Central memory CD8-positive, alpha-beta T cell (primary cell): Measurements from ENCODE around the gene STK24.

Experiments
- ATAC-seq: fragments of 150-1000 bp; cut with Tn5 transposase; replicated peaks from 2 replicates; pipeline ENCODE4 v1.10.0; 2022; ENCODE audit warnings: mild to moderate bottlenecking, moderate FRiP score, moderate number of reproducible peaks; ENCODE audit not compliant: poor library complexity, severe bottlenecking; ENCODE audit errors: extremely low read depth
- DNase-seq, 2 donors: peaks; one replicate each; pipeline ENCODE4 v3.0.0; 2021; ENCODE audit warnings: low spot score in 2 of 2
- H3K27ac Mint-ChIP-seq: one replicate; pipeline ENCODE4 v1.8.0; 2022; ENCODE audit warnings: low read depth, mild to moderate bottlenecking, moderate library complexity, mixed read lengths
- H3K27me3 Mint-ChIP-seq: one replicate; pipeline ENCODE4 v1.8.0; 2022; ENCODE audit warnings: mixed read lengths
- H3K36me3 Mint-ChIP-seq: one replicate; pipeline ENCODE4 v1.8.0; 2022; ENCODE audit warnings: mild to moderate bottlenecking, moderate library complexity, mixed read lengths; ENCODE audit not compliant: insufficient read depth
- H3K4me1 Mint-ChIP-seq: one replicate; pipeline ENCODE4 v1.8.0; 2022; ENCODE audit warnings: mixed read lengths
- H3K4me3 Mint-ChIP-seq: one replicate; pipeline ENCODE4 v1.8.0; 2022; ENCODE audit warnings: mild to moderate bottlenecking, moderate library complexity, mixed read lengths
- H3K9me3 Mint-ChIP-seq: one replicate; pipeline ENCODE4 v1.8.0; 2022; ENCODE audit warnings: mixed read lengths

STK24 gene

GRCh38 chr13:98533912-98534311 lies 43.0 kb downstream of the STK24 start:
- Mint-ChIP-seq H3K4me3 (peak overlapping the region; percentile 3), H3K36me3 (peaks cover 25% of the 10 kb centered on the region), H3K4me1 (peaks cover 93% of the 10 kb centered on the region), H3K9me3 (no peaks in the 10 kb centered on the region), H3K27me3 (no peaks in the 10 kb centered on the region), H3K27ac (no peak overlapping the region)
- DNase-seq = no peak
- no peak for ATAC-seq

DNA sequence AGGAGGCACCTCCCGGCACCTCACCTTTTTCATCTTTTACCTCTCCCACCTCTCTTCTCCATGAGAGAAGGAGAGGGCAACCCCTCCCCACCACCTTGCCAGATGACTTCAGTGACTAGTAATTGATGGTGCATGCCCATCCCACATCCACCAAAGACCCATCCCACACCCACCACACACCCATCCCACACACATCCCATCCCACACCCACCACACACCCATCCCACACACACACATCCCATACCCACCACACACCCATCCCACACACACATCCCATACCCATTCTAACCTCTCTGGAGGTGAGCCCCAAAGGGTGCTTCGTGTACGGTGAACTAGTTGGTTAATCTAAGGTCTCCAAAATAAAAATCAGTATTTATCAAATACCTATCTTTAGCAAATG lies 44.7 kb downstream of the STK24 start:
- Mint-ChIP-seq H3K9me3 (no peaks in the 10 kb centered on the region), H3K4me3 (no peak overlapping the region), H3K36me3 (peaks cover 18% of the 10 kb centered on the region), H3K27ac (peak overlapping the region; percentile 32), H3K4me1 (peaks cover 91% of the 10 kb centered on the region), H3K27me3 (no peaks in the 10 kb centered on the region)
- ATAC-seq (no peak), DNase-seq (no peak)

GRCh38 chr13:98530217-98530616 lies 46.7 kb downstream of the STK24 start:
- Mint-ChIP-seq H3K4me3 (no peak overlapping the region), H3K9me3 (no peaks in the 10 kb centered on the region), H3K27me3 (no peaks in the 10 kb centered on the region), H3K36me3 (peaks cover 16% of the 10 kb centered on the region), H3K27ac (peak overlapping the region; percentile 13), H3K4me1 (peaks cover 91% of the 10 kb centered on the region)
- no peak for DNase-seq
- no peak for ATAC-seq

DNA sequence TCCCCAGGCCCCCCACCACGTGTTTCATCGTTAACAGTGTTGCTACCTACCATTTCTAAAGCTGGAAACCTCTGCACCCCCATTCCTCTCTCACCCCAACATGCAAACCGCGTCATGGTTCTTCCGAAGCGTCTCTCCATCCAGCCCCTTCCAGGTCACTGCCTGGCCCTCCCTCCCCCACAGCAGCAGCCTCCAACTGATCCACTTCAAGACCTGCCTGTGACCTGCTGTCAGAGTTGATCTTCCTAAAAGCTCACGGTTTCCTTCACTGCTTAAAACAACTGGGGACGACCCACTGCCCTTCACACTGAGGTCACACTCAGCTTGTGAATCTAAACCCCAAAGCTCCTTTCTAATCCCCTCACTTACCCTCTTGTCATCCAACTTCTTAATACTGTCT lies 47.7 kb downstream of the STK24 start:
- H3K4me1 Mint-ChIP-seq = peaks cover 86% of the 10 kb centered on the region
- DNase-seq (no peak), ATAC-seq (no peak)
- no peaks in the 10 kb centered on the region for H3K27me3 Mint-ChIP-seq
- peaks cover 12% of the 10 kb centered on the region for H3K36me3 Mint-ChIP-seq
- peak overlapping the region; percentile 13 for H3K27ac Mint-ChIP-seq
- H3K9me3 Mint-ChIP-seq = no peaks in the 10 kb centered on the region
- H3K4me3 Mint-ChIP-seq = peak overlapping the region; percentile 56

- peak overlapping the region; percentile 56 for H3K4me3 Mint-ChIP-seq
- no peaks in the 10 kb centered on the region for H3K27me3 Mint-ChIP-seq
- H3K4me1 Mint-ChIP-seq = peaks cover 86% of the 10 kb centered on the region
- H3K36me3 Mint-ChIP-seq = peaks cover 10% of the 10 kb centered on the region
- ATAC-seq (no peak), DNase-seq (no peak)
- peak overlapping the region; percentile 13 for H3K27ac Mint-ChIP-seq
- H3K9me3 Mint-ChIP-seq = no peaks in the 10 kb centered on the region
These were observed 48.2 kb downstream of the STK24 start for GRCh38 chr13:98528663-98529064.

DNA sequence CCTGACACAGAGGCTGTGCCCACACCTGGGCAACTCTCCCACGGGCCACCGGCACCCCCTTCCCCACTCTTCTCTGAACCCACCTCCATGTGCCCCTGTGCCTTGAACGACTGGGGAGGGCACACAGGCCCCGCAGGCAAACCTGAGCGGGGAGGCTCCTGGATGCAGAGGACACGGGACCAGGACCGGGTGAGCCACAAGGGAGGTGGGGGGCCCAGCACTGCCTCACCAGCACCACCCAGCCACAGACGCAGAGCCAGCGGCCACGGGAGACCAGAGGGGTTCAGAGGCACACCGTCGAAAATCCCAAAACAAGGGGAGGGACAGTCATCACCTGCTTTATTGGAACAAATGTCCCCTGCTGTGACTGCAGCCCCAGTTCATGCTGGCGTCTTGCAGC lies 49.4 kb downstream of the STK24 start:
- DNase-seq (no peak), ATAC-seq (no peak)
- Mint-ChIP-seq H3K9me3 (no peaks in the 10 kb centered on the region), H3K27me3 (no peaks in the 10 kb centered on the region), H3K27ac (peak overlapping the region; percentile 62), H3K4me1 (peaks cover 88% of the 10 kb centered on the region), H3K4me3 (no peak overlapping the region), H3K36me3 (peaks cover 12% of the 10 kb centered on the region)

GRCh38 chr13:98526182-98526512 lies 50.8 kb downstream of the STK24 start:
- Mint-ChIP-seq H3K4me1 (peaks cover 91% of the 10 kb centered on the region), H3K27ac (peak overlapping the region; percentile 62), H3K27me3 (no peaks in the 10 kb centered on the region), H3K4me3 (no peak overlapping the region), H3K9me3 (no peaks in the 10 kb centered on the region), H3K36me3 (peaks cover 11% of the 10 kb centered on the region)
- ATAC-seq (no peak), DNase-seq (no peak)

DNA sequence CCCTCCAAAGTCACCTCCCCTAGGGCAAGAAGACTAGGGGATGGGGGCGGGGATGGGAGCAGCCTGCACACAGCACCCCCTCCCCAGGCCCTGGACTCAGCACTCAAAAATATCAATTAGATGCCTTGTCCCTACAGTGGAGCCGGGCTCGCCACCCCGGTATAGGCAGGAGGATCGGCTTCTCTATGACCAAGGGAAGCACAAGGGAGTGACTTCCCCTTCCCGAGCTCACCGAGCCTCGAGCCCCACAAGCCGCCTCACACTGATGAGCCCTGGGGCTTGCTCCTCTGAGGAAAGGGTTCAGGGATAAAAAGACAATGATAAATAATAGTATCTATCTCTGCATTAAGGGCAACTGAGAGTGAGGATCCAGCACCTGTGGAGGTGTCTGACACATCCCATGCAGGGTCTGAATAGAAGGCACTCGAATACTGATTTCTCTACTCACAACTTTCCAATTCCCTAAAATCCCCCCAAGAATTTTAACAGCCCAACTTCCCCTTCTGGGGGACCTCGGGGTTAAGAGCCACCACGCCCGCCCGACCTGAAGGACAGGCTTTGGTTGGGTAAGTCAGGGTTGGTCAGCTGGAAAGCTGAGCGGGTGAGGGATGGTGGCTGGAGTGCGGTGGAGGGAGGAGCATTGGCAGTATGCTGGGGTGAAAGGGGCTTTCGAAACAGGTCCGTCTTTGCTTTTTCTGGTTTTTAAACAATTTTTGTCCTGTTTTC lies 51.3 kb downstream of the STK24 start:
- H3K9me3 Mint-ChIP-seq = no peaks in the 10 kb centered on the region
- peaks cover 11% of the 10 kb centered on the region for H3K36me3 Mint-ChIP-seq
- no peaks in the 10 kb centered on the region for H3K27me3 Mint-ChIP-seq
- H3K4me3 Mint-ChIP-seq = no peak overlapping the region
- DNase-seq (no peak), ATAC-seq (no peak)
- H3K4me1 Mint-ChIP-seq = peaks cover 91% of the 10 kb centered on the region
- H3K27ac Mint-ChIP-seq = no peak overlapping the region

DNA sequence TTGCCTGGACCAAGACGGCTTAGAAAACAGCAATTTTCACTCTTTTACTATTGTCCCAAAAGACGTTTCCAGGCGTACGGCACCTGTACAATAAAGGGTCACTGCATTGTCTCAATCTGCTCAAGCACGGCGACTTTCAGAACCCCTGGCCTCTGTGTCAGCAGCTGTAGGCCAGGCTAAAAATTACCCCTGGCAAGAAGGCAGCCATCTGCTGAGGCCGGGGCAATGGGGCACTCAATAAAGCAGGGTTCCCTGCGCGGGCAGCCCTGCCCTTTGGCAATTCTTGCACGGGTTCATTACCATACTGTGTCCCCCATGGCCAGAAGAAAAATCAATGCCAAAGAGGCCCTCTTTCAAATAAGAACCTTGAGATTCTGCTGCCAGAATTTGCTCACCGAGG lies 52.1 kb downstream of the STK24 start:
- no peak for DNase-seq
- H3K4me3 Mint-ChIP-seq = peak overlapping the region; percentile 52
- peaks cover 11% of the 10 kb centered on the region for H3K36me3 Mint-ChIP-seq
- H3K27me3 Mint-ChIP-seq = no peaks in the 10 kb centered on the region
- H3K9me3 Mint-ChIP-seq = no peaks in the 10 kb centered on the region
- no peak for ATAC-seq
- peaks cover 91% of the 10 kb centered on the region for H3K4me1 Mint-ChIP-seq
- peak overlapping the region; percentile 57 for H3K27ac Mint-ChIP-seq

DNA sequence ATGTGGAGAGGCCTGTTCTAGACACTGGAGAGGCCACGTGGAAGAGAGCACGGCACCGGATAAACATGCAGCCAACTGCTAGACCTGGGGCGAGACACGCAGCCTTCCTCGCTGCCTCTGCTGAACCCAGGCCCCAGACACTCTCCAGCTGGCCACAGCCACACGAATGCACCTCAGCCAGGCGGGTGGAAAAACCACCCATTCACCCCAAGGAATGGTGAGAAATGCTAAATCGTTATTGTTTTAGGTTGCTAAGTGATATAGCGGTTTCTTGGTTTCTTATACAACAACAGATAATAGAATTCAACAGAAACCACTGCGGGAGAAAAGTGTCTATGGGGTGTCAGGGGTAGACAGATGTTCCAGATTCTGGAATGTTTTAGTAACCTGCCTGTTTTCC lies 52.5 kb downstream of the STK24 start:
- DNase-seq (no peak), ATAC-seq (no peak)
- H3K4me1 Mint-ChIP-seq = peaks cover 91% of the 10 kb centered on the region
- peaks cover 15% of the 10 kb centered on the region for H3K36me3 Mint-ChIP-seq
- peak overlapping the region; percentile 52 for H3K4me3 Mint-ChIP-seq
- H3K27me3 Mint-ChIP-seq = no peaks in the 10 kb centered on the region
- peak overlapping the region; percentile 57 for H3K27ac Mint-ChIP-seq
- H3K9me3 Mint-ChIP-seq = no peaks in the 10 kb centered on the region

- H3K27me3 Mint-ChIP-seq = no peaks in the 10 kb centered on the region
- H3K9me3 Mint-ChIP-seq = no peaks in the 10 kb centered on the region
- H3K4me3 Mint-ChIP-seq = peak overlapping the region; percentile 52
- H3K4me1 Mint-ChIP-seq = peaks cover 87% of the 10 kb centered on the region
- DNase-seq (no peak), ATAC-seq (no peak)
- peak overlapping the region; percentile 57 for H3K27ac Mint-ChIP-seq
- H3K36me3 Mint-ChIP-seq = peaks cover 19% of the 10 kb centered on the region
These were observed 53.3 kb downstream of the STK24 start for GRCh38 chr13:98523455-98524102.

DNA sequence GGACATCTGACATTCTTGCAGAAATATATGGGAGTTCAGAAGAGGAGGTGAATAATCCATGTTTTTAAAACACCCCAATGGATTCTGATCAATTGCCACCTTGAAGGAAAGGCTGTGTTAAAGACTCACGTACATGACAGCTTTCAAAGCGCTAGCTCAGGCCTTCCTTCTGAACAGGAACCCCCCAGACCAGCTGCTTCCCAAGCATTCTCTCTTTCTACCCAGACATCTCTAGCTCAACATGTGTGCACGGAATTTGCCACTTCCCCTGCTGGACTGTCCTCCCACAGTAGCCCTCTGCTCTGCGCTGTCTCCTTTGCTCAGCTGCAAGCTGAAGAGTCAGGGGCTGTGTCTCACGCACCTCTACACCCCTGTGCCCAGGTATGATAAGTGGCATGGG lies 54.5 kb downstream of the STK24 start:
- DNase-seq = no peak
- Mint-ChIP-seq H3K36me3 (peaks cover 19% of the 10 kb centered on the region), H3K27ac (peak overlapping the region; percentile 63), H3K27me3 (no peaks in the 10 kb centered on the region), H3K9me3 (no peaks in the 10 kb centered on the region), H3K4me1 (peaks cover 91% of the 10 kb centered on the region), H3K4me3 (no peak overlapping the region)
- ATAC-seq = no peak

- Mint-ChIP-seq H3K4me3 (peak overlapping the region; percentile 46), H3K4me1 (peaks cover 88% of the 10 kb centered on the region), H3K27ac (peak overlapping the region; percentile 63), H3K9me3 (no peaks in the 10 kb centered on the region), H3K36me3 (peaks cover 16% of the 10 kb centered on the region), H3K27me3 (no peaks in the 10 kb centered on the region)
- no peak for ATAC-seq
- DNase-seq = no peak
These were observed 55.3 kb downstream of the STK24 start for GRCh38 chr13:98521461-98522247.
